A673 (cell line): Measurements from ENCODE around the gene SNAPIN. TPM values are rescaled to one million over a fixed set of nuclear protein-coding genes. Genes with fewer than 3 reads are reported as not detected.

Experiments used
- BruUV-seq: library from RNA; stranded (reverse); fragments of 400-500 nt; replicated peaks from 2 replicates; lab custom pipeline; 2021; lab: Mats Ljungman, UMichigan
- CTCF ChIA-PET: fragments of 300-600 bp; sonication (Branson Sonifier 250); formaldehyde crosslinking; loops from one replicate; lab custom pipeline; 2022; ENCODE audit warnings: antibody characterized with exemption; lab: Charles Lee
- POLR2A ChIA-PET: fragments of 300-600 bp; sonication (Branson Sonifier 250); formaldehyde crosslinking; loops from one replicate; lab custom pipeline; 2022; ENCODE audit warnings: antibody characterized with exemption; ENCODE audit not compliant: low non-redundant PET; lab: Charles Lee
- DNase-seq: peaks from one replicate; pipeline ENCODE4 v3.0.0-alpha.2; 2015; ENCODE audit warnings: low spot score
- H3K27ac ChIP-seq: fragments of 200-600 bp; sonication (generic); 2 replicates; pipeline ENCODE4 v1.5.1; 2016; ENCODE audit warnings: mixed run types, low read depth, mild to moderate bottlenecking, mixed read lengths, antibody characterized with exemption, low read length; ENCODE audit not compliant: poor library complexity, severe bottlenecking
- H3K27me3 ChIP-seq: fragments of 200-600 bp; sonication (generic); replicated peaks from 2 replicates; pipeline ENCODE4 v1.6.1; 2017; ENCODE audit warnings: mixed run types, low read depth, mild to moderate bottlenecking, mixed read lengths, antibody characterized with exemption, low read length; ENCODE audit not compliant: insufficient read depth, poor library complexity
- H3K36me3 ChIP-seq: fragments of 200-600 bp; sonication (generic); 2 replicates; pipeline ENCODE4 v1.6.1; 2016; ENCODE audit warnings: mixed run types, mild to moderate bottlenecking, mixed read lengths, antibody characterized with exemption, low read length; ENCODE audit not compliant: insufficient read depth, poor library complexity, severe bottlenecking
- H3K4me1 ChIP-seq: fragments of 200-600 bp; sonication (generic); 2 replicates; pipeline ENCODE4 v1.6.1; 2017; ENCODE audit warnings: mixed run types, mild to moderate bottlenecking, mixed read lengths, antibody characterized with exemption, low read length; ENCODE audit not compliant: insufficient read depth, poor library complexity, severe bottlenecking
- H3K4me3 ChIP-seq: fragments of 200-600 bp; sonication (generic); 2 replicates; pipeline ENCODE4 v1.5.1; 2016; ENCODE audit warnings: low read depth, mixed run types, mild to moderate bottlenecking, mixed read lengths, low read length; ENCODE audit not compliant: poor library complexity, severe bottlenecking
- H3K9me3 ChIP-seq: fragments of 200-600 bp; sonication (generic); 2 replicates; pipeline ENCODE4 v1.6.1; 2016; ENCODE audit warnings: mixed run types, low read depth, mild to moderate bottlenecking, mixed read lengths, antibody characterized with exemption, low read length; ENCODE audit not compliant: poor library complexity, severe bottlenecking
- CTCF ChIP-seq: fragments of 300-800, 200-600 bp; sonication (generic); conservative IDR thresholded peaks from 2 replicates; pipeline ENCODE4 v1.5.1; 2017; ENCODE audit warnings: low read depth, mild to moderate bottlenecking, antibody characterized with exemption, low read length, moderate library complexity, mixed read lengths
- EZH2 ChIP-seq: fragments of 200-600 bp; sonication (generic); IDR thresholded peaks from 2 replicates; pipeline ENCODE4 v1.6.1; 2017; ENCODE audit warnings: borderline replicate concordance, low read depth, mild to moderate bottlenecking, mixed read lengths, antibody characterized with exemption, low read length; ENCODE audit not compliant: poor library complexity, severe bottlenecking
- intact Hi-C: fragments of 100-400 bp; cut with micrococcal nuclease; formaldehyde crosslinking; loops from one replicate; pipeline ENCODE4 v1.10.0; 2022; ENCODE audit not compliant: unreplicated experiment
- total RNA-seq: library from RNA; stranded (reverse); gene quantifications from 2 replicates; pipeline ENCODE4 v1.2.3, GENCODE V29; 2021

SNAPIN gene
- total RNA-seq, 1 experiment from 2014 or later = 47.4 TPM

GRCh38 chr1:153649863-153650235, 8.7 kb upstream of the SNAPIN start:
- TF ChIP-seq EZH2 (no peak), CTCF (no peak)
- intact Hi-C loops = no loop called here
- H3K9me3 ChIP-seq = no peaks in the 10 kb centered on the region
- no peak overlapping the region for H3K27ac ChIP-seq
- no peaks in the 10 kb centered on the region for H3K4me1 ChIP-seq
- CTCF ChIA-PET = no interaction called here
- no peak overlapping the region for H3K4me3 ChIP-seq
- H3K36me3 ChIP-seq = peaks cover 27% of the 10 kb centered on the region
- DNase-seq = no peak
- H3K27me3 ChIP-seq = no peaks in the 10 kb centered on the region
- BruUV-seq = no TSS peak
- POLR2A ChIA-PET = no interaction called here

GRCh38 chr1:153651771-153652170, 6.7 kb upstream of the SNAPIN start:
- Histone ChIP-seq H3K36me3 (peaks cover 8% of the 10 kb centered on the region), H3K4me3 (no peak overlapping the region), H3K4me1 (no peaks in the 10 kb centered on the region), H3K27ac (no peak overlapping the region), H3K9me3 (no peaks in the 10 kb centered on the region), H3K27me3 (no peaks in the 10 kb centered on the region)
- BruUV-seq = no TSS peak
- no peak for TF ChIP-seq CTCF
- TF ChIP-seq EZH2 = no peak
- DNase-seq = no peak
- ChIA-PET POLR2A (no interaction called here), CTCF (no interaction called here)
- intact Hi-C loops = no loop called here

GRCh38 chr1:153652805-153653500, 5.5 kb upstream of the SNAPIN start:
- POLR2A ChIA-PET = no interaction called here
- Histone ChIP-seq H3K9me3 (no peaks in the 10 kb centered on the region), H3K4me1 (peaks cover under 1% of the 10 kb centered on the region), H3K27me3 (no peaks in the 10 kb centered on the region), H3K36me3 (no peaks in the 10 kb centered on the region), H3K4me3 (no peak overlapping the region), H3K27ac (no peak overlapping the region)
- TF ChIP-seq EZH2 (no peak), CTCF (no peak)
- intact Hi-C loops = no loop called here
- DNase-seq = no peak
- BruUV-seq = no TSS peak
- CTCF ChIA-PET = no interaction called here
